IMR-90 (cell line): ENCODE data around the gene APEX1. TPM values are rescaled to one million over a fixed set of nuclear protein-coding genes. Genes with fewer than 3 reads are reported as not detected.

Experiments used
- ATAC-seq: fragments of 200-7000 bp; cut with Tn5 transposase; 2 replicates; pipeline ENCODE4 v1.9.1; 2020; ENCODE audit warnings: low read depth, mild to moderate bottlenecking, moderate library complexity
- BruUV-seq: library from RNA; stranded (reverse); fragments of 400-500 nt; replicated peaks from 2 replicates; lab custom pipeline; 2021; lab: Mats Ljungman, UMichigan
- CTCF ChIA-PET: fragments of 300-600 bp; formaldehyde crosslinking; extraction: SDS; loops from one replicate; lab custom pipeline; 2021; ENCODE audit warnings: antibody characterized with exemption; lab: Yijun Ruan, JAX
- POLR2A ChIA-PET: fragments of 300-600 bp; sonication (Branson Sonifier 250); formaldehyde crosslinking; loops from one replicate; lab custom pipeline; 2022; ENCODE audit warnings: antibody characterized with exemption; ENCODE audit not compliant: unreplicated experiment; lab: Charles Lee
- DNase-seq: peaks from one replicate; pipeline ENCODE4 v3.0.0; 2013
- H2AFZ ChIP-seq: replicated peaks from 2 replicates; pipeline ENCODE3; 2013; ENCODE audit warnings: low read length, mild to moderate bottlenecking; ENCODE audit not compliant: poor library complexity
- H2AK5ac ChIP-seq: 2 replicates; pipeline ENCODE4 v1.6.1; 2013; ENCODE audit warnings: low read depth, low read length, inconsistent platforms
- H2AK9ac ChIP-seq: replicated peaks from 2 replicates; pipeline ENCODE3; 2013; ENCODE audit warnings: mild to moderate bottlenecking, low read depth, low read length, moderate library complexity; ENCODE audit not compliant: poor library complexity
- H2BK120ac ChIP-seq: 2 replicates; pipeline ENCODE4 v1.6.1; 2013; ENCODE audit warnings: low read depth, low read length, inconsistent platforms
- H2BK15ac ChIP-seq: 3 replicates; pipeline ENCODE4 v1.6.1; 2013; ENCODE audit warnings: low read depth, low read length, inconsistent platforms
- H2BK20ac ChIP-seq: 2 replicates; pipeline ENCODE4 v1.6.1; 2013; ENCODE audit warnings: low read depth, mild to moderate bottlenecking, inconsistent platforms, low read length, moderate library complexity
- H2BK5ac ChIP-seq: 2 replicates; pipeline ENCODE4 v1.6.1; 2013; ENCODE audit warnings: mild to moderate bottlenecking, low read depth, low read length, inconsistent platforms; ENCODE audit not compliant: poor library complexity, severe bottlenecking
- H3K14ac ChIP-seq: replicated peaks from 2 replicates; pipeline ENCODE4 v1.6.1; 2013; ENCODE audit warnings: low read depth, low read length, inconsistent platforms
- H3K18ac ChIP-seq: 2 replicates; pipeline ENCODE4 v1.6.1; 2013; ENCODE audit warnings: low read depth, low read length, control low read depth
- H3K23ac ChIP-seq: 2 replicates; pipeline ENCODE4 v1.6.1; 2013; ENCODE audit warnings: low read depth, low read length, inconsistent platforms
- H3K27ac ChIP-seq: 2 replicates; pipeline ENCODE4 v1.5.1; 2013; ENCODE audit warnings: mild to moderate bottlenecking, control low read depth, low read length; ENCODE audit not compliant: insufficient read depth
- H3K27me3 ChIP-seq: 2 replicates; pipeline ENCODE4 v1.6.1; 2013; ENCODE audit warnings: low read length; ENCODE audit not compliant: control insufficient read depth, insufficient read depth
- H3K36me3 ChIP-seq: 2 replicates; pipeline ENCODE4 v1.6.1; 2013; ENCODE audit warnings: low read length, mixed read lengths; ENCODE audit not compliant: control insufficient read depth, insufficient read depth
- H3K4ac ChIP-seq: 2 replicates; pipeline ENCODE4 v1.6.1; 2013; ENCODE audit warnings: low read depth, low read length, inconsistent platforms
- H3K4me1 ChIP-seq: 2 replicates; pipeline ENCODE4 v1.6.1; 2013; ENCODE audit warnings: low read length, mixed read lengths; ENCODE audit not compliant: control insufficient read depth, insufficient read depth
- H3K4me2 ChIP-seq: 2 replicates; pipeline ENCODE4 v1.6.1; 2013; ENCODE audit warnings: low read depth, mild to moderate bottlenecking, control low read depth, low read length, moderate library complexity
- H3K4me3 ChIP-seq: 2 replicates; pipeline ENCODE4 v1.5.1; 2013; ENCODE audit warnings: low read depth, mild to moderate bottlenecking, control low read depth, low read length, moderate library complexity; ENCODE audit not compliant: insufficient read depth
- H3K56ac ChIP-seq: 2 replicates; pipeline ENCODE4 v1.6.1; 2013; ENCODE audit warnings: low read length, inconsistent platforms; ENCODE audit not compliant: insufficient read depth; ENCODE audit errors: extremely low read depth
- H3K79me1 ChIP-seq, 2 experiments: 2 replicates each; pipeline ENCODE4 v1.6.1; 2013; ENCODE audit warnings: low read length in 2 of 2, inconsistent platforms in 1 of 2, low read depth in 1 of 2
- H3K9ac ChIP-seq: 2 replicates; pipeline ENCODE4 v1.6.1; 2013; ENCODE audit warnings: low read depth, low read length, control low read depth
- H3K9me1 ChIP-seq: 2 replicates; pipeline ENCODE4 v1.6.1; 2013; ENCODE audit warnings: low read length, inconsistent platforms; ENCODE audit not compliant: insufficient read depth
- H3K9me3 ChIP-seq: 2 replicates; pipeline ENCODE4 v1.6.1; 2013; ENCODE audit warnings: low read length; ENCODE audit not compliant: control insufficient read depth, insufficient read depth
- H4K20me1 ChIP-seq: 2 replicates; pipeline ENCODE4 v1.6.1; 2013; ENCODE audit warnings: low read length, inconsistent platforms; ENCODE audit not compliant: insufficient read depth
- H4K5ac ChIP-seq: 2 replicates; pipeline ENCODE4 v1.6.1; 2013; ENCODE audit warnings: mild to moderate bottlenecking, low read depth, low read length, control low read depth
- H4K8ac ChIP-seq, 2 experiments: 2 replicates each; pipeline ENCODE4 v1.6.1; 2013; ENCODE audit warnings: low read depth in 2 of 2, low read length in 2 of 2, control low read depth in 1 of 2, inconsistent platforms in 1 of 2
- H4K91ac ChIP-seq: 2 replicates; pipeline ENCODE4 v1.6.1; 2013; ENCODE audit warnings: low read depth, low read length, inconsistent platforms; ENCODE audit not compliant: insufficient read depth
- BHLHE40 ChIP-seq: fragments of 150-350 bp; IDR thresholded peaks from 2 replicates; pipeline ENCODE4 v1.6.1; 2016; ENCODE audit warnings: mild to moderate bottlenecking, low read depth, low read length
- CEBPB ChIP-seq: IDR thresholded peaks from 2 replicates; pipeline ENCODE4 v1.6.1; 2012; ENCODE audit warnings: low read depth, low read length, improper control_type of control experiment
- CHD1 ChIP-seq: IDR thresholded peaks from 2 replicates; pipeline ENCODE4 v1.6.1; 2012; ENCODE audit warnings: low read depth, low read length, improper control_type of control experiment
- CTCF ChIP-seq: conservative IDR thresholded peaks from 2 replicates; pipeline ENCODE4 v1.5.1; 2012; ENCODE audit warnings: mild to moderate bottlenecking, low read depth, low read length, improper control_type of control experiment
- FOS ChIP-seq: fragments of 150-350 bp; IDR thresholded peaks from 2 replicates; pipeline ENCODE4 v1.6.1; 2016; ENCODE audit warnings: low read depth, low read length
- MAFK ChIP-seq: IDR thresholded peaks from 2 replicates; pipeline ENCODE4 v1.6.1; 2012; ENCODE audit warnings: low read depth, low read length, improper control_type of control experiment
- MAZ ChIP-seq: IDR thresholded peaks from 2 replicates; pipeline ENCODE4 v1.6.1; 2012; ENCODE audit warnings: low read depth, mild to moderate bottlenecking, low read length, improper control_type of control experiment, moderate library complexity, borderline replicate concordance
- MXI1 ChIP-seq: IDR thresholded peaks from 2 replicates; pipeline ENCODE4 v1.6.1; 2012; ENCODE audit warnings: low read depth, mild to moderate bottlenecking, low read length, moderate library complexity, borderline replicate concordance
- NFE2L2 ChIP-seq: fragments of 150-350 bp; IDR thresholded peaks from 2 replicates; pipeline ENCODE4 v1.6.1; 2016; ENCODE audit warnings: low read depth, mild to moderate bottlenecking, low read length
- RAD21 ChIP-seq: IDR thresholded peaks from 2 replicates; pipeline ENCODE4 v1.6.1; 2012; ENCODE audit warnings: low read length, improper control_type of control experiment
- RCOR1 ChIP-seq: IDR thresholded peaks from 2 replicates; pipeline ENCODE4 v1.6.1; 2012; ENCODE audit warnings: mild to moderate bottlenecking, low read length, improper control_type of control experiment; ENCODE audit not compliant: insufficient replicate concordance
- RFX5 ChIP-seq: IDR thresholded peaks from 2 replicates; pipeline ENCODE4 v1.8.0; 2012; ENCODE audit warnings: low read depth, mild to moderate bottlenecking, low read length, moderate library complexity
- SMC3 ChIP-seq: fragments of 150-350 bp; IDR thresholded peaks from 2 replicates; pipeline ENCODE4 v1.6.1; 2016; ENCODE audit warnings: low read depth, mild to moderate bottlenecking, antibody characterized with exemption, low read length, moderate library complexity
- USF2 ChIP-seq: fragments of 150-350 bp; IDR thresholded peaks from 2 replicates; pipeline ENCODE4 v1.6.1; 2017; ENCODE audit warnings: mild to moderate bottlenecking, antibody characterized with exemption, low read length, low read depth
- WGBS, 2 experiments: methylation state at CpG; one replicate each; pipeline versions ENCODE4 v1.1.5 to v1.1.7; 2013; ENCODE audit warnings: missing lambda C conversion rate in 2 of 2; ENCODE audit not compliant: insufficient read length in 1 of 2; ENCODE audit errors: extremely low coverage in 2 of 2; 5-methylcytosine and 5-hydroxymethylcytosine counted together
- dilution Hi-C: fragments of 300-500 bp; cut with HindIII; formaldehyde crosslinking; loops from one replicate; pipeline ENCODE4 v1.14.3; 2018; ENCODE audit warnings: low sequenced_read_pairs; ENCODE audit not compliant: unreplicated experiment
- in situ Hi-C: fragments of 300-500 bp; cut with MboI; formaldehyde crosslinking; loops from 3 replicates; pipeline ENCODE4 v1.14.3; 2019; ENCODE audit warnings: low sequenced_read_pairs, inconsistent platforms, mixed read lengths
- intact Hi-C: fragments of 100-400 bp; cut with micrococcal nuclease; formaldehyde crosslinking; loops from 2 replicates; pipeline ENCODE4 v1.10.0; 2022
- polyA plus RNA-seq, 3 experiments: library from polyadenylated mRNA; depleted of rRNA; stranded (reverse); fragments of >200 nt; gene quantifications; 2 replicates each; pipeline ENCODE4 v1.2.3, GENCODE V29; 2012; ENCODE audit warnings: low replicate concordance in 1 of 3
- total RNA-seq: library from RNA; depleted of rRNA; stranded (reverse); fragments of >200 nt; gene quantifications from 2 replicates; pipeline ENCODE4 v1.2.3, GENCODE V29; 2012

APEX1 gene
- total and polyA plus RNA-seq, 2 of the 4 experiments (the other 2 are of a cell fraction), result 125 to 241 TPM

GRCh38 chr14:20440465-20440864 lies 14.6 kb upstream of the APEX1 start:
- no peak overlapping the region for H2BK120ac ChIP-seq
- H3K9ac ChIP-seq, result no peak overlapping the region
- H4K20me1 ChIP-seq, result no peaks in the 10 kb centered on the region
- DNase-seq (no peak), ATAC-seq (no peak)
- H4K8ac ChIP-seq, result no peak overlapping the region
- H2BK15ac ChIP-seq, result no peak overlapping the region
- no peak overlapping the region for H3K4me3 ChIP-seq
- no peak overlapping the region for H3K4ac ChIP-seq
- no peak overlapping the region for H3K14ac ChIP-seq
- dilution Hi-C loops, result no loop called here
- intact Hi-C loops, result loop anchor here (10.0 kb wide), 1 partner anchor 76 kb away; no protein-coding TSS in a partner anchor
- POLR2A ChIA-PET, result no interaction called here
- no peak overlapping the region for H3K18ac ChIP-seq
- no peak overlapping the region for H3K4me2 ChIP-seq
- H3K9me1 ChIP-seq, result no peaks in the 10 kb centered on the region
- no peak for TF ChIP-seq CEBPB
- no peak for TF ChIP-seq RCOR1
- no peak for TF ChIP-seq FOS
- TF ChIP-seq BHLHE40, result no peak
- TF ChIP-seq MXI1, result no peak
- TF ChIP-seq CHD1, result no peak
- no peak for TF ChIP-seq MAFK
- TF ChIP-seq NFE2L2, result no peak
- no peak for TF ChIP-seq RAD21
- no peak for TF ChIP-seq CTCF
- TF ChIP-seq USF2, result no peak
- TF ChIP-seq SMC3, result no peak
- no peak for TF ChIP-seq RFX5
- TF ChIP-seq MAZ, result no peak
- H3K36me3 ChIP-seq, result no peaks in the 10 kb centered on the region
- H2AFZ ChIP-seq, result no peak overlapping the region
- H2AK9ac ChIP-seq, result no peak overlapping the region
- no peak overlapping the region for H3K23ac ChIP-seq
- in situ Hi-C loops, result no loop called here
- no peak overlapping the region for H3K56ac ChIP-seq
- no peak overlapping the region for H2BK5ac ChIP-seq
- peaks cover 5% of the 10 kb centered on the region; the same call in 1 of the 2 replicates for H3K27me3 ChIP-seq
- no CpG with 5 or more reads among the region's 5 CpGs for WGBS, 2 experiments
- no peak overlapping the region for H2BK20ac ChIP-seq
- CTCF ChIA-PET, result no interaction called here
- H2AK5ac ChIP-seq, result no peak overlapping the region
- no peak overlapping the region for H4K91ac ChIP-seq
- no peaks in the 10 kb centered on the region for H3K79me1 ChIP-seq
- BruUV-seq, result no TSS peak
- H3K27ac ChIP-seq, result no peak overlapping the region
- H3K4me1 ChIP-seq, result 0 out of 2 replicates have a peak, but pooled peaks cover under 1% of the 10 kb centered on the region
- no peak overlapping the region for H4K5ac ChIP-seq
- H3K9me3 ChIP-seq, result no peaks in the 10 kb centered on the region
